ENCODE data around the gene CENPH.

- TF ChIP-seq, protein P1, sequence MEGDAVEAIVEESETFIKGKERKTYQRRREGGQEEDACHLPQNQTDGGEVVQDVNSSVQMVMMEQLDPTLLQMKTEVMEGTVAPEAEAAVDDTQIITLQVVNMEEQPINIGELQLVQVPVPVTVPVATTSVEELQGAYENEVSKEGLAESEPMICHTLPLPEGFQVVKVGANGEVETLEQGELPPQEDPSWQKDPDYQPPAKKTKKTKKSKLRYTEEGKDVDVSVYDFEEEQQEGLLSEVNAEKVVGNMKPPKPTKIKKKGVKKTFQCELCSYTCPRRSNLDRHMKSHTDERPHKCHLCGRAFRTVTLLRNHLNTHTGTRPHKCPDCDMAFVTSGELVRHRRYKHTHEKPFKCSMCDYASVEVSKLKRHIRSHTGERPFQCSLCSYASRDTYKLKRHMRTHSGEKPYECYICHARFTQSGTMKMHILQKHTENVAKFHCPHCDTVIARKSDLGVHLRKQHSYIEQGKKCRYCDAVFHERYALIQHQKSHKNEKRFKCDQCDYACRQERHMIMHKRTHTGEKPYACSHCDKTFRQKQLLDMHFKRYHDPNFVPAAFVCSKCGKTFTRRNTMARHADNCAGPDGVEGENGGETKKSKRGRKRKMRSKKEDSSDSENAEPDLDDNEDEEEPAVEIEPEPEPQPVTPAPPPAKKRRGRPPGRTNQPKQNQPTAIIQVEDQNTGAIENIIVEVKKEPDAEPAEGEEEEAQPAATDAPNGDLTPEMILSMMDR (IDR thresholded peaks at IDR 0.05), result no peak
- TF ChIP-seq EZH2 (IDR thresholded peaks at IDR 0.05; ENCODE audit: borderline replicate concordance, insufficient read depth, low read depth, low read length, poor library complexity, severe bottlenecking), result no peak
Observed at GRCh38 chr5:69250593-69250992, 61.2 kb downstream of the CENPH start.

Measured in B cell (primary cell).